C4-2B (cell line): ENCODE results near the gene NADSYN1.

Source experiments
- H3K27ac ChIP-seq: fragments of 450-650 bp; 2 replicates; pipeline ENCODE4 v1.5.1; 2017
- ZFX ChIP-seq: fragments of 450-650 bp; IDR thresholded peaks from 2 replicates; pipeline ENCODE4 v1.6.1; 2017
- TF ChIP-seq, protein P1 (sequence below): fragments of 450-650 bp; conservative IDR thresholded peaks from 2 replicates; pipeline ENCODE4 v1.5.1; 2017; ENCODE audit warnings: mild to moderate bottlenecking

NADSYN1 gene

DNA sequence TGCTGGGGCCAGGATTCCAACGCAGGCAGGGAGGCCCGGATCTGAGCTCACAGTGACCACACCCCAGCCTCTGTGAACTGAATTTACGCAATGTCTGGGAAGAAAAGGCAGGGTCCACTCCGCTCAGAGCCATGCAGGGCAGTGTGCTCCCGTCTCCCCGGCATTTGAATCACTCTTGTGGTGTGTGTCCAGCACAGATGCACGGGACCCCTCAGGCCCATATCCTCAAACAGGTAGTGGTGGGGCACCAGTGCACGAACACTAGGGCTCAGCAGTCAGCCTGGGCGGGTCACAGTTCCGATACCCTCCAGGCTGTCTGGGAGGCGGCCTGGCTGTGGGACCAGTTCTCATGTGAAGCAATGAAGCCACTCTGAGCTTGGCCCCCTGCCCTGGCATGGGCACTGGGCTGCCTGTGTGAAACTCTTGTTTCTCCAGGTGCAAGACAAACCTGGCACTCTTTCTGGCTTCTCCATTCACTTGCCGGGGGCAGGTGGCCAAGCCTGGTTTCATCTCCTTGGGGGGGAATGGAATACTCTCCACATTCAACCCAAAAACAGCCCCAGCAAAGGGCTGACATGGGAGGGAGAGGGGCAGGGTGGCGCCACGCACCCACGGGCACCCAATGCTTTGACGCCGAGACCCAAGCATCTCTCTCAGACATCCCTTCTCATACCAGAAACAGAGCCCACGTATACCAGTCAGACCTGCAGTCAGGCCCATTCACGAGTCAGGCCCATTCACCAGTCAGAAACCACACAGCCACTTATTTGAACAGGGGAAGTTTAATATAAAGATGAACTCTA is 19.2 kb upstream of the NADSYN1 start:
- peak overlapping the region; percentile 8 for H3K27ac ChIP-seq
- no peak for TF ChIP-seq ZFX
- TF ChIP-seq, protein P1, sequence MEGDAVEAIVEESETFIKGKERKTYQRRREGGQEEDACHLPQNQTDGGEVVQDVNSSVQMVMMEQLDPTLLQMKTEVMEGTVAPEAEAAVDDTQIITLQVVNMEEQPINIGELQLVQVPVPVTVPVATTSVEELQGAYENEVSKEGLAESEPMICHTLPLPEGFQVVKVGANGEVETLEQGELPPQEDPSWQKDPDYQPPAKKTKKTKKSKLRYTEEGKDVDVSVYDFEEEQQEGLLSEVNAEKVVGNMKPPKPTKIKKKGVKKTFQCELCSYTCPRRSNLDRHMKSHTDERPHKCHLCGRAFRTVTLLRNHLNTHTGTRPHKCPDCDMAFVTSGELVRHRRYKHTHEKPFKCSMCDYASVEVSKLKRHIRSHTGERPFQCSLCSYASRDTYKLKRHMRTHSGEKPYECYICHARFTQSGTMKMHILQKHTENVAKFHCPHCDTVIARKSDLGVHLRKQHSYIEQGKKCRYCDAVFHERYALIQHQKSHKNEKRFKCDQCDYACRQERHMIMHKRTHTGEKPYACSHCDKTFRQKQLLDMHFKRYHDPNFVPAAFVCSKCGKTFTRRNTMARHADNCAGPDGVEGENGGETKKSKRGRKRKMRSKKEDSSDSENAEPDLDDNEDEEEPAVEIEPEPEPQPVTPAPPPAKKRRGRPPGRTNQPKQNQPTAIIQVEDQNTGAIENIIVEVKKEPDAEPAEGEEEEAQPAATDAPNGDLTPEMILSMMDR = no peak

DNA sequence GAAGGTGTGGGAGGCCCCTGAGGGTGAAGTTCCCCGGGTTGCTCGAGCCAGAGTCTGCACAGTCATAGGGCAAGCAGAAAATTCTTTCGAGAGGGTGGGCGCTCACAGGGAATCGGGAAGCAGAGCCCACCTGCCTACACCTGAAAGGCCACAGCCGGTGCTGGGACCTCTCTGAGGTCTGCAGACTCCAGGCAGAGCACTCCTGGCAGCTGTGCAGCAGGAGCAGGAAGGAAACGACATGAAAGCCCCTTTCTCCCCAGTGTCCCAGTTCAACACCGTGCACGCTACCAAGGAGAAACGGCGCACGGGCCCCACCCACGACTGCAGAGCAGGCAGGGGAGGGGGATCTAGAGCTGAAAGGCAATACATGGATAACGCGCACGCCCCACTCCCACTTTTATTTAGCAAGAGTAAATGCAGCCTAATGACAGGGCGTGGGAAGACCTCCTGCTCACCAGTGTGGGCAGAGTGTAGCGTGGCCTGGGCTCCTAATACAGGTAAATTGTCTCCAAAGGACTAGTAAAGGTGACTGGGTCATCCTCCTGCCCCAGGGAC is 18.4 kb upstream of the NADSYN1 start:
- TF ChIP-seq ZFX = no peak
- TF ChIP-seq, protein P1 = no peak
- no peak overlapping the region for H3K27ac ChIP-seq

DNA sequence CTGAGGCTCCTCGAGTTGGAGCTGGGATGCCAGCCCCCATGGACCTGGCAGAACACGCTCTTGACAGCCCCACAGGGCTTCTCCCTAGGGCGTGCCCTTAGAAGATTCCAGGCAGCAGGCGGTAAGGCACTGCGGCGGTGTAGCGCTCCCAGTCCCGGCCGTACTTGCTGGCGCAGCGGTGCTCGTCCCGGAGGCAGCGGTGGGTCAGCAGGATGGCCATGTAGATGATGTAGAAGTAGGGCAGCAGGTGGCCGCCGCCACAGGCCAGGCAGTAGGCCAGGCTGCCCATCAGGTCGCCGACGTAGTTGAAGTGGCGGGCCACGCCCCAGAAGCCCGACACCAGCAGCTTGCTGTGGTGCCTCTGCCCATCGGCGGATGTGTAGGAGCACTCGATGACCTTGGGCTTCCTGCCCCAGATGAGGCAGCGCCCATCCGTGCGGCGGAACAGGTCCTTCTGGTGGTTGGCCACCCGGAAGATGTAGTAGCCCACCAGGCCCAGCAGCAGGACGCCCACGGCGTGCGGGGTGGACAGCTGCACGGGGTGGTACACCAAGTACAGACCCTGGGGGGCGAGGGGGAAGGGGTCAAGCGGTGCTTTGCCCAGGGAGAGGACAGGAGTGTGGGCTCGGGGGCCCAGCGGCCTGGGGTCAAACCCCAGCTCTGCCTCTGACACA is 17.6 kb upstream of the NADSYN1 start:
- TF ChIP-seq, protein P1 = no peak
- no peak for TF ChIP-seq ZFX
- H3K27ac ChIP-seq = no peak overlapping the region

GRCh38 chr11:71436861-71437260 is 16.1 kb upstream of the NADSYN1 start:
- H3K27ac ChIP-seq = no peak overlapping the region
- TF ChIP-seq, protein P1 = no peak
- no peak for TF ChIP-seq ZFX

GRCh38 chr11:71437399-71437798 is 15.6 kb upstream of the NADSYN1 start:
- no peak overlapping the region for H3K27ac ChIP-seq
- TF ChIP-seq, protein P1 = no peak
- TF ChIP-seq ZFX = no peak

- no peak overlapping the region for H3K27ac ChIP-seq
- TF ChIP-seq, protein P1 = no peak
- TF ChIP-seq ZFX = no peak
Measured at GRCh38 chr11:71437879-71438278, 15.1 kb upstream of the NADSYN1 start.

GRCh38 chr11:71438650-71439049 is 14.4 kb upstream of the NADSYN1 start:
- H3K27ac ChIP-seq = no peak overlapping the region
- TF ChIP-seq, protein P1 = no peak
- TF ChIP-seq ZFX = no peak
